HG03354 (cell line): Measurements from ENCODE around the gene ZNF37A.
"Not testable (repeated sequence)": the region's sequence is repeated elsewhere in the genome, so short reads cannot be mapped to it uniquely, and the experiment has no call there.

Experiments used
- ATAC-seq: cut with Tn5 transposase; IDR thresholded peaks from one replicate; pipeline ENCODE4 v1.9.1; 2021; ENCODE audit warnings: mild to moderate bottlenecking; ENCODE audit not compliant: unreplicated experiment, poor library complexity, severe bottlenecking

ZNF37A gene

GRCh38 chr10:38146579-38147333 lies 52.6 kb downstream of the ZNF37A start:
- no peak for ATAC-seq

DNA sequence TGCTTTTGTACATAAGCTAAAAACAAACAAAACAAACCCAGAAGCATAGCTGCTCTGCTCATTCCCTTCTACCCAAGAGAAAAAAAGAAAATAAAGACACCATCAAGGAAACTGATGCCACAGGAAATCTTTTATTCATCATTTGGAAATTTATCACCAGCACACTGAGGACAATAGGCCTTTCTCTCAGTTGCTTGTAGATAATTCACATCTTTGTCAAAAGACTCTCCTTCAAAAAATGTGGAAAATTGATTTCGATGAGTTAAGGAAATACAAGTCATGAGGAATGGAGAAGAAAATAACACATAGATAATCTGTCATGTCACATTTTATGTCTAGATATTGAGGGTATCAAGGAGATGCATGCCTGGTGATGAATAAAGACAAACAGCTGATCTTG lies 53.5 kb downstream of the ZNF37A start:
- ATAC-seq, result no peak

DNA sequence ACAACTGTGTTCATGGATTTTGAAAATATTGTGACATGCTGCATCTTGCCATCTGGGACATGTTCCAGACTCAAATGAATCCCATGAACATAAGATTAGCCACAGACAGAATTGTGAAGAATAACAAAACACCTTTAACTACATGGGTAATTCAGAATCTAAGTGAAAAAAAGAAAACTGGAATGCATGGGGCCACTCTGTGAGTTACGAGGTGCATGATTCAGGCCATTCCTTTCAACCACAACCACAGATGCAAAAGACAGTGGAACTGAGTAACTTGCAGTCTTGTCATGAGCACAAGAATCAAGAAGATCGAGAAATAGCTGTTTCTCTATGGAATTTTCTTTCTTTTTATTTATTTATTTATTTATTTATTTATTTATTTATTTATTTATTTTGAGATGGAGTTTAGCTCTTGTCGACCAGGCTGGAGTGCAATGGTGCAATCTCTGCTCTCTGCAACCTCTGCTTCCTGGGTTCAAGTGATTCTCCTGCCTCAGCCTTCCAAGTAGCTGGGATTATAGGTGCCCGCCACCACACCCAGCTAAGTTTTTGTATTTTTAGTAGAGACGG lies 56.8 kb downstream of the ZNF37A start:
- not testable (repeated sequence) for ATAC-seq

- ATAC-seq, result no peak
Observed at GRCh38 chr10:38156416-38157269, 62.5 kb downstream of the ZNF37A start.

DNA sequence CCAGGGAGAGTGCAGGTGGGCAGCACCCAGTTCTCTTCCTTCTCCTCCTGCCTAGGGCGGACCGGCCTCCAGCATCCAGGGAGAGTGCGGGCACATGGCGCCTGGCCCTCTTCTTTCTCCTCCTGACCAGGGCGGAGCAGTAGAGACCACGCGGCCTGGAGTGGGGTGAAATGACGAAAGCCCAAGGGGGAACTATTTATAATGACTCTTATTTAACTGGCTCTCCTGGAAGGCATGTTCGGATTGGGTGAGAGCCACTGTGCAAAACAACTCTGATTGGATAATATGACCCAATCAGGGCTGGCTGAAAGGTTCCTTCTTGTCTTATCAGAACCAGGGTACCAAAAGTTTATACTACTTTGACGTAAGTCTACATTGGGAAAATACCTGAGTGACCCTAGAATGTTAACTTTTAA lies 63.1 kb downstream of the ZNF37A start:
- ATAC-seq, result no peak

DNA sequence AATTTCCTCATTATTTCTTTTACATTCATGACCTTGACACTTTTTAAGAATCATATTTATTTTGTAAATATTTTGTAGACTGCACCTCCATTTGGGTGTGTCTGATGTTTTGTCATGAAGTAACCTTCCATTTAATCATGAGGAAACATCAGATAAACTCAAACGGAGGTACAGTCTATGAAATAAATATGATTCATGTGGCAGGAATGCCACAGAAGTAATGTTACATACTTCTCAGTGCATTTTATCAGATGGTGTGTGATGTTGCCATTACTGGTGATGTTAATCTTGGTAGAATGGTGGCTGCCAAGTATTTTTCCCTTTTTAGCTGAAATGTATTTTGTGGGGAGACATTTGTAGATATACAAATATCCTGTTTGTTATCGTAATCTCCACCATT lies 64.9 kb downstream of the ZNF37A start:
- no peak for ATAC-seq

- ATAC-seq, result no peak
Observed at GRCh38 chr10:38163617-38164016, 69.5 kb downstream of the ZNF37A start.

DNA sequence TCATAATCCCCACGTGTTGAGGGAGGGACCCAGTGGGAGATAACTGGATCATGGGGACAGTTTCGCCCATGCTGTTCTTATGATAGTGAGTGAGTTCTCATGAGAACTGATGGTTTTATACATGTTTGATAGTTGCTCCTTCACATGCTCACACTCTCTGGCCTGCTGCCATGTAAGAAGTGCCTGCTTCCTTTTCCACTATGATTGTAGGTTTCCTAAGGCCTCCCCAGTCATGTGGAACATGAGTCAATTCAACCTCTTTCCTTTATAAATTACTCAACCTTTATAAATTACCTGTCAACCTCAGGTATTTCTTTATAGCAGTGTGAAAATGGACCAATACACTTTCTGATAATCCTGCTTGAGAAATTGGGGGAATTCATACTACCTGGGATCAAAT lies 80.2 kb downstream of the ZNF37A start:
- ATAC-seq, result no peak

DNA sequence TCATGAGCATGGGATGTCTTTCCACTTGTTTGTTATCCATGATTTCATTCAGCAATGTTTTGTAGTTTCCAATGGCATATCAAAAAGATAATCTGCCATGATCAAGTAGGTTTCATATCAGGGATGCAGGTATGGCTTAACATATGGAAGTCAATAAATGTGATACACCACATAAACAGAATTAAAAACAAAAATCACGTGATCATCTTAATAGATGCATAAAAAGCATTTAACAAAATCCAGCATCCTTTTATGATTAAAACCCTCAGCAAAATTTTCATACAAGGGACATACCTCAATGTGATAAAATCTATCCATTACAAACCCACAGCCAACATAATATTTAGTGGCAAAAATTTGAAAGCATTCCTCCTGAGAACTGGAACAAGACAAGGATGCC lies 90.3 kb downstream of the ZNF37A start:
- ATAC-seq, result no peak
